ENCODE measurements around the gene GLB1L. TPM values are rescaled to one million over a fixed set of nuclear protein-coding genes. Genes with fewer than 3 reads are reported as not detected.

Gene GLB1L
- total and polyA plus RNA-seq, 2 of the 8 experiments (the other 6 are each of a cell fraction or from before 2014, with no cell fraction given) = 3.7 to 4.0 TPM

DNA sequence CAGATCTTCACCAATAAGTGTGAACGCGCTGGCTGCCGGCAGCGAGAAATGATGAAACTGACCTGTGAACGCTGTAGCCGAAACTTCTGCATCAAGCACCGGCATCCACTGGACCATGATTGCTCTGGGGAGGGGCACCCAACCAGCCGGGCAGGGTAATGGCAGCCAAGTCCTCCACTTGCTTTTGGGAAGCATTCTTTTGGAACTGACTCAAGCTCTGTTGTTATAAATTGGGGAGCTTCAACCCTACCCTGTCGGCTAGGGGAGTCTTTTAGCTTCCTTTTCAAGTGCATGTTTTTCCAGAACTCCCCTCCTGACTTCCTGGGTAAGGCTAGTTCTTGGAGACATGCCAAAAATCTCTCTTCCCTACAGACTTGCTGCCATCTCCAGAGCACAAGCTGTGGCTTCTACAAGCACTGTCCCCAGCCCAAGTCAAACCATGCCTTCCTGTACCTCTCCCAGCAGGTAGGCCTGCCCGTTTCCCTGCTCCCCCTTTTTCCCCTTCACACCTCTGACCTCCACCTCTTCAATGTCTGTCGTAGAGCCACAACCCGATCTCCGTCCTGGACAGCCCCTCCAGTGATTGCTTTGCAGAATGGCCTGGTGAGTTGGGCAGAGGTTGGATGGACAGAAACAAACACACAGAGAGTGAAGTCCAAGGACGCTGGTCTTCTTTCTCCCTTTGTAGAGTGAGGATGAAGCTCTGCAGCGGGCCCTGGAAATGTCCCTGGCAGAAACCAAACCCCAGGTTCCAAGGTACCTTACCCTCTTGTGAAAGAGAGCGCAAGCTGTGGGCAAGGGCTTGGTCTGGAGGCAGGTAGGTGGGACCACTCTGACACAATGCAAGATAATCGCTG, 37.1 kb downstream of the GLB1L start:
- CTCF ChIA-PET (ENCODE audit: partially characterized antibody) = interaction anchor here (0.7 to 2.4 kb wide), 8 partner anchors 9 to 424 kb away, joined by 3 to 8 read pairs (median 3); no protein-coding TSS in a partner anchor
- no peak overlapping the region for H2BK12ac ChIP-seq (ENCODE audit: low read depth, low read length)
- no peaks in the 10 kb centered on the region for H3K79me2 ChIP-seq (ENCODE audit: control insufficient read depth in 1 of 2, insufficient read depth in 2 of 2, low read length in 2 of 2)
- no peak overlapping the region for H3K27ac ChIP-seq (ENCODE audit: low read depth, low read length)
- TF ChIP-seq FOSL1 (IDR thresholded peaks at IDR 0.05; ENCODE audit: insufficient read depth, low read depth, low read length) (no peak), RAD21 (IDR thresholded peaks at IDR 0.05 in 1 of 2, conservative IDR thresholded peaks at IDR 0.05 in 1 of 2; ENCODE audit: low read depth in 2 of 2, low read length in 2 of 2) (no peak), BCL11A (IDR thresholded peaks at IDR 0.05; ENCODE audit: low read depth in 2 of 2, low read length in 2 of 2) (no peak)
- H3K36me3 ChIP-seq (ENCODE audit: control insufficient read depth in 2 of 4, insufficient read depth in 4 of 4, low read length in 3 of 4) = peaks cover 5 to 31% (median 13%) of the 10 kb centered on the region in 4 experiments; a peak in 7 of 8 replicates
- FAIRE-seq = no peak
- no peak overlapping the region for H2BK15ac ChIP-seq (ENCODE audit: low read length)
- no peak overlapping the region for H2BK120ac ChIP-seq (replicated peaks; ENCODE audit: low read depth, low read length)
- peaks cover 0 to 6% (median 3%) of the 10 kb centered on the region in 4 experiments; a peak in 5 of 7 replicates for H3K4me1 ChIP-seq (replicated peaks in 1 of 4; ENCODE audit: control insufficient read depth in 3 of 4, insufficient read depth in 4 of 4, low read length in 3 of 4)
- H3K23me2 ChIP-seq (ENCODE audit: low read depth, low read length) = peaks cover 10% of the 10 kb centered on the region
- 0 out of 7 replicates have a peak overlapping the region, but pooled peaks of 1 of the 4 experiments have one; percentile 2 for H3K9ac ChIP-seq (replicated peaks in 1 of 4; ENCODE audit: extremely low read depth in 1 of 4, low read depth in 3 of 4, low read length in 3 of 4)
- H3K27me3 ChIP-seq (replicated peaks in 1 of 4; ENCODE audit: control insufficient read depth in 3 of 4, extremely low read depth in 1 of 4, insufficient read depth in 3 of 4, low read length in 3 of 4) = no peaks in the 10 kb centered on the region
- H4K8ac ChIP-seq (ENCODE audit: extremely low read depth, insufficient read depth, low read length) = no peak overlapping the region
- DNase-seq (ENCODE audit: low read depth in 1 of 2, low spot score in 2 of 2) = no peak
- no peak overlapping the region for H2BK20ac ChIP-seq (ENCODE audit: low read length)
- POLR2A ChIA-PET (ENCODE audit: partially characterized antibody) = interaction anchor here (0.9 to 6.1 kb wide), 5 partner anchors 11 to 44 kb away, joined by 3 to 101 read pairs (median 4); partner anchors contain the start of genes ABCB6, ANKZF1, ATG9A and TUBA4B
- H2AK5ac ChIP-seq (ENCODE audit: low read depth, low read length) = no peak overlapping the region
- H2BK5ac ChIP-seq (ENCODE audit: low read depth, low read length) = no peak overlapping the region
- H3K23ac ChIP-seq (ENCODE audit: insufficient read length) = no peak overlapping the region
- H3K79me1 ChIP-seq (ENCODE audit: low read depth, low read length) = no peaks in the 10 kb centered on the region
- peak overlapping the region in 1 of 2 experiments; percentile 100; a peak in 1 of 4 replicates for H3K4me2 ChIP-seq (ENCODE audit: insufficient read depth in 1 of 2, low read depth in 2 of 2, low read length in 2 of 2)
- H4K91ac ChIP-seq (replicated peaks; ENCODE audit: insufficient read length, low read length) = no peak overlapping the region
- H4K20me1 ChIP-seq (replicated peaks in 1 of 2; ENCODE audit: control insufficient read depth in 1 of 2, insufficient read depth in 2 of 2, low read length in 2 of 2) = peaks cover 0 to 2% of the 10 kb centered on the region in 2 experiments
- no peak overlapping the region for H3K4ac ChIP-seq (replicated peaks; ENCODE audit: insufficient read length, low read depth, low read length)
- H2AFZ ChIP-seq (ENCODE audit: low read length) = no peak overlapping the region
- H3K4me3 ChIP-seq (ENCODE audit: extremely low read depth in 1 of 4, insufficient read depth in 2 of 4, low read depth in 3 of 4, low read length in 4 of 4) = no peak overlapping the region
- no peak overlapping the region for H3K18ac ChIP-seq (ENCODE audit: extremely low read depth, low read length)
- no peak overlapping the region for H4K5ac ChIP-seq (ENCODE audit: insufficient read length, low read depth, low read length)
- H3K56ac ChIP-seq (replicated peaks; ENCODE audit: insufficient read length, low read depth, low read length) = no peak overlapping the region
- WGBS, 2 experiments (ENCODE audit: extremely low coverage in 1 of 2, insufficient coverage in 1 of 2, insufficient read length in 1 of 2, insufficient replicate concordance in 2 of 2, low coverage in 1 of 2, low lambda C conversion rate in 2 of 2, missing lambda C conversion rate in 1 of 2) = 89% methylated on average over 17 of the region's 17 CpGs; no CpG with 5 or more reads in 1 of the 2 experiments
- no peaks in the 10 kb centered on the region for H3K9me3 ChIP-seq (ENCODE audit: insufficient read depth in 2 of 2, low read depth in 1 of 2, low read length in 1 of 2)
- H3K14ac ChIP-seq (ENCODE audit: insufficient read length) = no peak overlapping the region
